Loucy (cell line): ENCODE results near the gene SLC31A1.

Source experiments
- EZH2phosphoT487 ChIP-seq: fragments of 200-600 bp; IDR thresholded peaks from 2 replicates; pipeline ENCODE4 v1.6.1; 2018; ENCODE audit warnings: antibody characterized with exemption, mild to moderate bottlenecking, moderate library complexity, borderline replicate concordance
- TF ChIP-seq, protein P1 (sequence below): fragments of 200-600 bp; sonication (generic); conservative IDR thresholded peaks from 2 replicates; pipeline ENCODE4 v1.5.1; 2014; ENCODE audit warnings: mild to moderate bottlenecking, antibody characterized with exemption, low read length

GRCh38 chr9:113216406-113216805 is 4.9 kb upstream of the SLC31A1 start:
- TF ChIP-seq, protein P1, sequence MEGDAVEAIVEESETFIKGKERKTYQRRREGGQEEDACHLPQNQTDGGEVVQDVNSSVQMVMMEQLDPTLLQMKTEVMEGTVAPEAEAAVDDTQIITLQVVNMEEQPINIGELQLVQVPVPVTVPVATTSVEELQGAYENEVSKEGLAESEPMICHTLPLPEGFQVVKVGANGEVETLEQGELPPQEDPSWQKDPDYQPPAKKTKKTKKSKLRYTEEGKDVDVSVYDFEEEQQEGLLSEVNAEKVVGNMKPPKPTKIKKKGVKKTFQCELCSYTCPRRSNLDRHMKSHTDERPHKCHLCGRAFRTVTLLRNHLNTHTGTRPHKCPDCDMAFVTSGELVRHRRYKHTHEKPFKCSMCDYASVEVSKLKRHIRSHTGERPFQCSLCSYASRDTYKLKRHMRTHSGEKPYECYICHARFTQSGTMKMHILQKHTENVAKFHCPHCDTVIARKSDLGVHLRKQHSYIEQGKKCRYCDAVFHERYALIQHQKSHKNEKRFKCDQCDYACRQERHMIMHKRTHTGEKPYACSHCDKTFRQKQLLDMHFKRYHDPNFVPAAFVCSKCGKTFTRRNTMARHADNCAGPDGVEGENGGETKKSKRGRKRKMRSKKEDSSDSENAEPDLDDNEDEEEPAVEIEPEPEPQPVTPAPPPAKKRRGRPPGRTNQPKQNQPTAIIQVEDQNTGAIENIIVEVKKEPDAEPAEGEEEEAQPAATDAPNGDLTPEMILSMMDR: no peak
- TF ChIP-seq EZH2phosphoT487: no peak
